Fibroblast of lung (primary cell): ENCODE data around the gene MAPK8IP1. TPM values are rescaled to one million over a fixed set of nuclear protein-coding genes. Genes with fewer than 3 reads are reported as not detected.

Experiments used
- DNase-seq, 2 donors: peaks; one replicate each; pipeline versions ENCODE4 v3.0.0 to v3.0.0-alpha.2; 2010; ENCODE audit warnings: low read depth in 2 of 2
- H2AFZ ChIP-seq: 2 replicates; pipeline ENCODE4 v1.5.1; 2012; ENCODE audit warnings: low read length, control low read depth, inconsistent platforms
- H3K27ac ChIP-seq: 2 replicates; pipeline ENCODE4 v1.5.1; 2011; ENCODE audit warnings: low read length, control low read depth; ENCODE audit not compliant: insufficient read depth
- H3K27me3 ChIP-seq: 2 replicates; pipeline ENCODE4 v1.5.1; 2011; ENCODE audit warnings: mild to moderate bottlenecking, low read length; ENCODE audit not compliant: control insufficient read depth, insufficient read depth
- H3K36me3 ChIP-seq: 2 replicates; pipeline ENCODE4 v1.5.1; 2011; ENCODE audit warnings: low read length; ENCODE audit not compliant: control insufficient read depth, insufficient read depth
- H3K4me1 ChIP-seq: 2 replicates; pipeline ENCODE4 v1.5.1; 2011; ENCODE audit warnings: low read length; ENCODE audit not compliant: control insufficient read depth, insufficient read depth; ENCODE audit errors: extremely low read depth
- H3K4me2 ChIP-seq: 2 replicates; pipeline ENCODE4 v1.5.1; 2011; ENCODE audit warnings: low read length, control low read depth; ENCODE audit not compliant: insufficient read depth; ENCODE audit errors: extremely low read depth
- H3K4me3 ChIP-seq, 4 experiments: fragments of 200-600 bp in 1 of 4; sonication (generic) in 1 of 4; replicated peaks in 1 of 4; 2 replicates each; pipeline ENCODE4 v1.5.1; 2011 to 2016; ENCODE audit warnings: low read length in 4 of 4, low read depth in 3 of 4, mild to moderate bottlenecking in 3 of 4, control low read depth in 2 of 4, inconsistent platforms in 1 of 4, mixed read lengths in 1 of 4; ENCODE audit not compliant: insufficient read depth in 1 of 4; ENCODE audit errors: control extremely low read depth in 1 of 4
- H3K79me2 ChIP-seq: 2 replicates; pipeline ENCODE4 v1.5.1; 2012; ENCODE audit warnings: mild to moderate bottlenecking, low read length, inconsistent platforms; ENCODE audit not compliant: control insufficient read depth, insufficient read depth
- H3K9ac ChIP-seq: 2 replicates; pipeline ENCODE4 v1.5.1; 2011; ENCODE audit warnings: mild to moderate bottlenecking, low read length, control low read depth; ENCODE audit not compliant: insufficient read depth
- H3K9me3 ChIP-seq: 2 replicates; pipeline ENCODE4 v1.5.1; 2012; ENCODE audit warnings: low read depth, low read length; ENCODE audit not compliant: control insufficient read depth, insufficient read depth
- H4K20me1 ChIP-seq: 2 replicates; pipeline ENCODE4 v1.5.1; 2011; ENCODE audit warnings: low read length; ENCODE audit not compliant: control insufficient read depth, insufficient read depth; ENCODE audit errors: extremely low read depth
- CTCF ChIP-seq, 2 donors: IDR thresholded peaks in 1 of 2; conservative IDR thresholded peaks in 1 of 2; 1 replicate in 1 of 2; 2 replicates in 1 of 2; pipeline ENCODE4 v1.5.1; 2011 to 2012; ENCODE audit warnings: low read length in 2 of 2, control low read depth in 1 of 2, inconsistent platforms in 1 of 2, low read depth in 1 of 2, mild to moderate bottlenecking in 1 of 2
- EZH2 ChIP-seq: IDR thresholded peaks from 2 replicates; pipeline ENCODE4 v1.5.1; 2012; ENCODE audit warnings: low read length, control low read depth, mild to moderate bottlenecking; ENCODE audit errors: missing control alignments
- polyA plus RNA-seq, 2 donors: library from polyadenylated mRNA; depleted of rRNA in 1 of 2; stranded (reverse) in 1 of 2; unstranded in 1 of 2; fragments of >200 nt; gene quantifications; 2 replicates each; pipeline ENCODE4 v1.2.1, GENCODE V29; 2011 to 2012; ENCODE audit warnings: missing spikeins in 1 of 2
- total RNA-seq: library from RNA; depleted of rRNA; stranded (reverse); fragments of >200 nt; gene quantifications from 2 replicates; pipeline ENCODE4 v1.2.1, GENCODE V29; 2014

MAPK8IP1 gene
- total and polyA plus RNA-seq, 2 donors (not counting 1 experiment from before 2014, with no cell fraction given): 3.8 to 6.6 TPM

DNA sequence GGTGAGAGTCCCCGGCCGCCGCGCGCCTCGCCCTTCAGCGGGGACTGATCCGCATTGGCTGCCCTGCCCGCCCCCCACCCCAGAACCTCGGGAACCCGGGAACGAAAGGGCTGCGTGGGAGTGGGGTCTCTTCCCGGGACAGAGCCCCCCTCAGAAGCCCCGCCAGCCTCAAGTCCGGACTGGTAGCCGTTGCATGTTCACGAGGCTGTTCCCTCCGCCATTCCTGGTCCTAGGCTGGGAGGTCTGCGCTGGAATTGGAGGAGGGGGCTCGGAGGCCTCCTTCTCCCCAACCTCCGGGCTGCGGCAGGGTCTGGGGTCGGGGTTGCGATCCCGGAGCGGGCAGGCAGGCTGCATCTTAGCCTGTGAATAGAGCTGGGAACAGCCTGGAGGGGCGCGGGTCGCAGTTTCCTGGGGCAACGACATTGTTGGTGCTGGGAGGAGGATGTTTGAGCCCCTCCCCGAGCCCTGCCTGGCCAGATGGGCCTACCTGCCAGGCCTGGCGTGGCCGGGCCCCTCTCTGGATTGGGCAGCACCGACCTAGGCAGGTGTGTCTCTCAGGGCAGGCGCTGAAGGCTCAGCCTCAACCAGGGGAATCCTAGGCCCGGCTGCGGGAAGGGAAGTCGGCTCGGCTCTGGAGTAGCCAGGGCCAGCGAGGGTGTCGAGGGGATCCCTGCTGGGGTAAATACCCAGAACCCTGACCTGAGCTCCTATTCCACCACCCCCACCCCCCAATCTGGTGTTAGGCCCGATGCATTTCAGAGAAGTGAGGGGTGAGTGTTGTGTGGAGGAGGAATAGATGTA lies 670 bp downstream of the MAPK8IP1 start:
- Histone ChIP-seq H3K27ac (no peak overlapping the region), H3K36me3 (peaks cover 1% of the 10 kb centered on the region), H3K9me3 (no peaks in the 10 kb centered on the region), H3K9ac (no peak overlapping the region), H3K79me2 (no peaks in the 10 kb centered on the region), H2AFZ (no peak overlapping the region), H3K4me3 (peak overlapping the region in 2 of 4 experiments; percentile 17 to 45), H3K27me3 (no peaks in the 10 kb centered on the region), H4K20me1 (peaks cover 3% of the 10 kb centered on the region), H3K4me2 (peak overlapping the region; percentile 54), H3K4me1 (no peaks in the 10 kb centered on the region)
- TF ChIP-seq EZH2 (peak; percentile 60), CTCF (conservative IDR thresholded peaks at IDR 0.05 in 1 of 2, IDR thresholded peaks at IDR 0.05 in 1 of 2; ENCODE audit: low read depth in 1 of 2, low read length in 2 of 2) (no peak)
- DNase-seq: no peak

DNA sequence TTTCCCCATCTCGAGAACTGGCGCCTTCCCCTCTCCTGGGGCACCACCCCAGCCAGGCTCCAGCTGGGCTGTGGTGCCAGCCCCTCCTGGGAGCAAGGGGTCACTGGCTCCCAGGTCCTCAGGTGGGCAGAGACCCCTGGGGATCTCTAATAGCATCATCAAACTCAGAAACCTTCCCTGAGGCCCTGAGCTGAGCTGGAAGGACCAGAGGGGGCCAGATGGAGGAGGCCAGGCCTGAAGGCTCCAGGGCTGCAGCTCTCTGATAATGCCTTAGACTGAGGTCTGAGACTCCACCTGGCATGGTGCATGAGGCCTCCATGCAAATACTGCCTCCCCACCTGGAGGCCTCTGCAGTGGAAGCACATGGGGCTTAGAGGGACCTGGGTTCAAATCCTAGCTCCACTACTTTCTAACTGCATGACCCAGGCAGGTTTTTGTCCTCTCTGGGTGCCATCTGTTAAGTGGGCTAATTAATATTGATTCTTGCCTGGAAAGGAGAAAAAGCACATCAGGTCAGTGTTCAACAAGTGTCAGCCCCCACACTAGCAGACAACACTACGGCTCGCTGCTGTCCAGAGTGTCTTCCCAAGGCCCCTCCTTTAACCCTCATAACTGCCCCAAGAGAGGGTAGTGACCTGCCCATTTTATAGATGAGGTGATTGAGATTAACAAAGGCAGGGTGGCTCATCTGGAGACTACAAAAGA lies 1.5 kb downstream of the MAPK8IP1 start:
- Histone ChIP-seq H3K4me3 (no peak overlapping the region), H3K9me3 (no peaks in the 10 kb centered on the region), H2AFZ (no peak overlapping the region), H3K4me2 (no peak overlapping the region), H3K79me2 (no peaks in the 10 kb centered on the region), H3K27me3 (no peaks in the 10 kb centered on the region), H3K9ac (no peak overlapping the region), H4K20me1 (peaks cover 3% of the 10 kb centered on the region), H3K4me1 (no peaks in the 10 kb centered on the region), H3K27ac (no peak overlapping the region), H3K36me3 (no peaks in the 10 kb centered on the region)
- no peak for DNase-seq
- no peak for TF ChIP-seq EZH2
- no peak for TF ChIP-seq CTCF (conservative IDR thresholded peaks at IDR 0.05 in 1 of 2, IDR thresholded peaks at IDR 0.05 in 1 of 2; ENCODE audit: low read depth in 1 of 2, low read length in 2 of 2)

DNA sequence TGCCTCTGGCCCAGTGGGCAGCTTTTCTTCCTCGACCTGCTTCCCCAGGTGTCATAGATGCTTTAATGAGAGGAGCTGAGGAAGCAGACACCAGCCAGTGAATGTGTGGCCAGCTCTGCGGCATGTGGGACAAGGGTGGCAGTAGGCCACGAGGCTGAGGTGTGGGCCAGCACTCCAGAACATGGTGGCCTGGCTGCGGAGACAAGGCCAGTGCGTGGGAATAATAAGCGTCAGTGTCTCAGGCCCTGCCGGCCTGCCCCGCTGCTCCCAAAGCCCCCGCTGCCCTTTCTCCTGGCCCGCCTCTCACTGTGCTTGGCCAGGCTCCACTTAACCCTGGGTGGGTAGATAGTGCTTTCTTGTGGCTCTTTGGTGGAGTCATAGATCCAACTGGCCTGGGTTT lies 2.1 kb downstream of the MAPK8IP1 start:
- no peaks in the 10 kb centered on the region for H3K79me2 ChIP-seq
- no peaks in the 10 kb centered on the region for H3K4me1 ChIP-seq
- H3K4me2 ChIP-seq: no peak overlapping the region
- DNase-seq: no peak
- H3K9me3 ChIP-seq: no peaks in the 10 kb centered on the region
- H3K36me3 ChIP-seq: no peaks in the 10 kb centered on the region
- H3K4me3 ChIP-seq: no peak overlapping the region
- peaks cover 3% of the 10 kb centered on the region for H4K20me1 ChIP-seq
- TF ChIP-seq EZH2: no peak
- no peak overlapping the region for H3K9ac ChIP-seq
- H3K27me3 ChIP-seq: peaks cover 3% of the 10 kb centered on the region
- no peak overlapping the region for H2AFZ ChIP-seq
- no peak overlapping the region for H3K27ac ChIP-seq
